ENCODE results near the gene PVALEF.

DNA sequence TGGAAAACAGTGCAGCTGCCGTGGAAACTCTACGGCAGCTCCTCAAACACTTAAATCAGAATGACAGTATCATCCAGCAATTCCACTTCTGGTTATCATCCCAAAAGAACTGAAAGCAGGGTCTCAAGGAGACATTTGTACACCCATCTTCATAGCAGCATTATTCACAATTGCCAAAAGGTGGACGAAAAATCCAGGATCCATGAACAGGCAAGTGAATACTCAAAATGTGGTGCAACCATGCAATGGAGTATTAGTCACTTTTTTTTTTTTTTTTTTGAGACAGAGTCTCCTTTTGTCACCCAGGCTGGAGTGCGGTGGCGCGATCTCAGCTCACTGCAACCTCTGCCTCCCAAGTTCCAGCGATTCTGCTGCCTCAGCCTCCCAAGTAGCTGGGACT is 11.4 kb downstream of the PVALEF start:
- TF ChIP-seq CTCF (optimal IDR thresholded peaks at IDR 0.05 in 1 of 3, IDR thresholded peaks at IDR 0.05 in 1 of 3, conservative IDR thresholded peaks at IDR 0.05 in 1 of 3; ENCODE audit: extremely low read depth in 1 of 3, insufficient read depth in 2 of 3, low read length in 3 of 3), result no peak
- no peak for TF ChIP-seq EZH2 (IDR thresholded peaks at IDR 0.05; ENCODE audit: low read length)

All from keratinocyte (primary cell).